Mammary epithelial cell (primary cell): Measurements from ENCODE around the gene TMEM161A.

Experiments
- CTCF ChIP-seq, 2 donors: IDR thresholded peaks in 1 of 2; conservative IDR thresholded peaks in 1 of 2; 2 replicates each; pipeline ENCODE4 v1.5.1; 2011 to 2012; ENCODE audit warnings: inconsistent platforms in 2 of 2, low read length in 2 of 2, mild to moderate bottlenecking in 2 of 2, control low read depth in 1 of 2, low read depth in 1 of 2; ENCODE audit not compliant: insufficient read depth in 1 of 2; ENCODE audit errors: extremely low read depth in 1 of 2
- EZH2 ChIP-seq: IDR thresholded peaks from 2 replicates; pipeline ENCODE4 v1.6.1; 2012; ENCODE audit warnings: low read length, inconsistent platforms, borderline replicate concordance

GRCh38 chr19:19106056-19106551 is 32.2 kb downstream of the TMEM161A start:
- TF ChIP-seq CTCF (conservative IDR thresholded peaks at IDR 0.05 in 1 of 2, IDR thresholded peaks at IDR 0.05 in 1 of 2; ENCODE audit: extremely low read depth in 1 of 2, insufficient read depth in 1 of 2, low read depth in 1 of 2, low read length in 2 of 2) (no peak), EZH2 (no peak)
